Uterus (tissue), 4 donors: ENCODE measurements around the gene MAPK8IP1. TPM values are rescaled to one million over a fixed set of nuclear protein-coding genes. Genes with fewer than 3 reads are reported as not detected.

ENCODE experiments used
- DNase-seq, 2 donors: peaks; one replicate each; pipeline ENCODE4 v3.0.0-alpha.2; 2019 to 2020
- H3K27ac ChIP-seq, 2 donors: fragments of 200-600 bp; sonication (generic); 1 replicate in 1 of 2; 2 replicates in 1 of 2; pipeline ENCODE4 v1.5.1; 2016 to 2018
- H3K27me3 ChIP-seq, 2 donors: fragments of 200-600 bp; sonication (generic); one replicate each; pipeline ENCODE4 v1.5.1; 2018 to 2019; ENCODE audit warnings: control low read depth in 1 of 2
- H3K36me3 ChIP-seq, 2 donors: fragments of 200-600 bp; sonication (generic); one replicate each; pipeline ENCODE4 v1.5.1; 2019; ENCODE audit warnings: control low read depth in 1 of 2
- H3K4me1 ChIP-seq, 2 donors: fragments of 200-600 bp; sonication (generic); one replicate each; pipeline ENCODE4 v1.5.1; 2018 to 2019; ENCODE audit warnings: control low read depth in 1 of 2
- H3K4me3 ChIP-seq, 2 donors: fragments of 200-600 bp; sonication (generic); 1 replicate in 1 of 2; 2 replicates in 1 of 2; pipeline ENCODE4 v1.5.1; 2018 to 2019; ENCODE audit warnings: mild to moderate bottlenecking in 1 of 2
- H3K9me3 ChIP-seq, 2 donors: fragments of 200-600 bp; sonication (generic); one replicate each; pipeline ENCODE4 v1.5.1; 2019; ENCODE audit warnings: control low read depth in 1 of 2
- CTCF ChIP-seq, 4 experiments: fragments of 200-600 bp in 2 of 4; fragments of 450-650 bp in 2 of 4; sonication (generic) in 2 of 4; IDR thresholded peaks; one replicate each; pipeline ENCODE4 v1.5.1; 2016 to 2019; ENCODE audit warnings: antibody characterized with exemption in 4 of 4, mild to moderate bottlenecking in 2 of 4, moderate library complexity in 1 of 4
- POLR2A ChIP-seq, 2 donors: fragments of 450-650 bp; IDR thresholded peaks; one replicate each; pipeline ENCODE4 v1.6.1; 2016; ENCODE audit warnings: antibody characterized with exemption in 2 of 2, mild to moderate bottlenecking in 1 of 2, moderate library complexity in 1 of 2
- intact Hi-C: fragments of 100-400 bp; cut with DNase I; formaldehyde crosslinking; loops from one replicate; pipeline ENCODE4 v1.15.1; 2023; ENCODE audit warnings: low total_unique reads
- total RNA-seq, 4 donors: library from RNA; depleted of rRNA in 3 of 4; stranded (reverse); fragments of >200 nt in 3 of 4; gene quantifications; one replicate each; pipeline versions ENCODE4 v1.1.0 to v1.2.4, GENCODE V29; 2014 to 2023
- donor health status: DM: yes; HTN: yes; CAD: no.

MAPK8IP1 gene
- total RNA-seq, 4 donors from 2014 or later = 2.1 to 29.9 (median 20.0) TPM

- TF ChIP-seq CTCF (IDR thresholded peaks at IDR 0.05) (no peak), POLR2A (IDR thresholded peaks at IDR 0.05) (no peak)
- intact Hi-C loops = loop anchor here (5.0 kb wide), 1 partner anchor 73 kb away; the partner anchor contains the start of gene CRY2
- Histone ChIP-seq H3K27me3 (peaks cover 0 to 12% of the 10 kb centered on the region in 2 donors), H3K36me3 (no peaks in the 10 kb centered on the region), H3K4me3 (no peak overlapping the region), H3K4me1 (peaks cover 7 to 20% of the 10 kb centered on the region in 2 donors), H3K27ac (no peak overlapping the region), H3K9me3 (no peaks in the 10 kb centered on the region)
- DNase-seq = no peak
Measured at GRCh38 chr11:45919806-45920530, 34.5 kb downstream of the MAPK8IP1 start.

- no peak for TF ChIP-seq POLR2A (IDR thresholded peaks at IDR 0.05)
- Histone ChIP-seq H3K27ac (no peak overlapping the region), H3K4me3 (no peak overlapping the region), H3K4me1 (peaks cover 7 to 20% of the 10 kb centered on the region in 2 donors), H3K27me3 (peaks cover 0 to 12% of the 10 kb centered on the region in 2 donors), H3K36me3 (no peaks in the 10 kb centered on the region), H3K9me3 (no peaks in the 10 kb centered on the region)
- peak in 1 of 2 donors; percentile 8 for DNase-seq
- intact Hi-C loops = no loop called here
Measured at GRCh38 chr11:45920531-45921477, 35.4 kb downstream of the MAPK8IP1 start.

GRCh38 chr11:45921561-45922424 is 36.3 kb downstream of the MAPK8IP1 start:
- Histone ChIP-seq H3K36me3 (no peaks in the 10 kb centered on the region), H3K9me3 (no peaks in the 10 kb centered on the region), H3K4me1 (peaks cover 5 to 20% of the 10 kb centered on the region in 2 donors), H3K27me3 (peaks cover 0 to 12% of the 10 kb centered on the region in 2 donors), H3K4me3 (peak overlapping the region in 1 of 2 donors; percentile 26), H3K27ac (no peak overlapping the region)
- peak in 1 of 2 donors; percentile 19 for DNase-seq
- intact Hi-C loops = no loop called here
- TF ChIP-seq CTCF (IDR thresholded peaks at IDR 0.05) (no peak), POLR2A (IDR thresholded peaks at IDR 0.05) (peak in 1 of 2 donors; percentile 9)

GRCh38 chr11:45922425-45923082 is 37.1 kb downstream of the MAPK8IP1 start, which contains the start of gene LARGE2:
LARGE2 (plus strand) TSS chr11:45922656; CDS start chr11:45922883, 227 bp downstream.
- intact Hi-C loops = no loop called here
- Histone ChIP-seq H3K4me1 (peaks cover 0 to 16% of the 10 kb centered on the region in 2 donors), H3K36me3 (no peaks in the 10 kb centered on the region), H3K9me3 (no peaks in the 10 kb centered on the region), H3K27me3 (peaks cover 0 to 12% of the 10 kb centered on the region in 2 donors), H3K27ac (no peak within 1 kb of the TSS), H3K4me3 (peak within 1 kb of the TSS in 1 of 2 donors; percentile 26)
- peak in 1 of 2 donors; percentile 14 for DNase-seq
- no peak for TF ChIP-seq CTCF (IDR thresholded peaks at IDR 0.05)
- peak in 1 of 2 donors; percentile 27 for TF ChIP-seq POLR2A (IDR thresholded peaks at IDR 0.05)
